Astrocyte (in vitro differentiated cells and primary cell): ENCODE data around the gene GOLPH3L. TPM values are rescaled to one million over a fixed set of nuclear protein-coding genes. Genes with fewer than 3 reads are reported as not detected.

Experiments
- DNase-seq: peaks from one replicate; pipeline ENCODE4 v3.0.0-alpha.2; 2010; ENCODE audit warnings: low read depth
- FAIRE-seq: peaks from 2 replicates; lab custom pipeline; 2011; peaks lifted over from hg19 to GRCh38; lab: Jason Lieb, UNC
- H2AFZ ChIP-seq: 2 replicates; pipeline ENCODE4 v1.6.0; 2012; ENCODE audit warnings: low read depth, low read length, inconsistent platforms
- H3K27ac ChIP-seq: 2 replicates; pipeline ENCODE4 v1.5.1; 2011; ENCODE audit warnings: low read depth, low read length, inconsistent platforms
- H3K27me3 ChIP-seq: 2 replicates; pipeline ENCODE4 v1.6.0; 2011; ENCODE audit warnings: low read length, inconsistent platforms; ENCODE audit not compliant: insufficient read depth
- H3K36me3 ChIP-seq: 2 replicates; pipeline ENCODE4 v1.5.1; 2011; ENCODE audit warnings: low read length, inconsistent platforms; ENCODE audit not compliant: insufficient read depth
- H3K4me1 ChIP-seq: 2 replicates; pipeline ENCODE4 v1.5.1; 2011; ENCODE audit warnings: low read length, inconsistent platforms; ENCODE audit not compliant: insufficient read depth
- H3K4me2 ChIP-seq: 2 replicates; pipeline ENCODE4 v1.6.0; 2012; ENCODE audit warnings: low read length, inconsistent platforms
- H3K4me3 ChIP-seq: 2 replicates; pipeline ENCODE4 v1.5.1; 2011; ENCODE audit warnings: low read depth, mild to moderate bottlenecking, low read length, inconsistent platforms; ENCODE audit not compliant: insufficient read depth
- H3K79me2 ChIP-seq: 2 replicates; pipeline ENCODE4 v1.6.0; 2012; ENCODE audit warnings: mild to moderate bottlenecking, low read length, inconsistent platforms; ENCODE audit not compliant: insufficient read depth
- H3K9ac ChIP-seq: 2 replicates; pipeline ENCODE4 v1.6.0; 2012; ENCODE audit warnings: mild to moderate bottlenecking, low read length, inconsistent platforms
- H3K9me3 ChIP-seq: 2 replicates; pipeline ENCODE4 v1.5.1; 2012; ENCODE audit warnings: low read depth, mild to moderate bottlenecking, low read length, inconsistent platforms; ENCODE audit not compliant: insufficient read depth
- H4K20me1 ChIP-seq: 2 replicates; pipeline ENCODE4 v1.6.0; 2012; ENCODE audit warnings: low read length, inconsistent platforms; ENCODE audit not compliant: insufficient read depth
- H3K27ac Mint-ChIP-seq: one replicate; pipeline ENCODE4 v1.8.0; 2021; ENCODE audit warnings: mild to moderate bottlenecking, mixed read lengths; ENCODE audit not compliant: unreplicated experiment
- H3K27me3 Mint-ChIP-seq: one replicate; pipeline ENCODE4 v1.8.0; 2021; ENCODE audit warnings: low read depth, mixed read lengths; ENCODE audit not compliant: unreplicated experiment
- H3K36me3 Mint-ChIP-seq: one replicate; pipeline ENCODE4 v1.8.0; 2021; ENCODE audit warnings: low read depth, mixed read lengths; ENCODE audit not compliant: unreplicated experiment
- H3K4me1 Mint-ChIP-seq: one replicate; pipeline ENCODE4 v1.8.0; 2021; ENCODE audit warnings: low read depth, mixed read lengths; ENCODE audit not compliant: unreplicated experiment
- H3K4me3 Mint-ChIP-seq: one replicate; pipeline ENCODE4 v1.8.0; 2021; ENCODE audit warnings: mild to moderate bottlenecking, moderate library complexity, mixed read lengths; ENCODE audit not compliant: unreplicated experiment
- H3K9me3 Mint-ChIP-seq: one replicate; pipeline ENCODE4 v1.8.0; 2021; ENCODE audit warnings: mild to moderate bottlenecking, mixed read lengths; ENCODE audit not compliant: unreplicated experiment
- EZH2 ChIP-seq: IDR thresholded peaks from 2 replicates; pipeline ENCODE4 v1.6.1; 2012; ENCODE audit warnings: mild to moderate bottlenecking, low read length, inconsistent platforms; ENCODE audit not compliant: insufficient read depth
- total RNA-seq: library from RNA; stranded (reverse); gene quantifications from 2 replicates; pipeline ENCODE4 v1.2.1, GENCODE V29; 2021
- TF ChIP-seq, protein P1 (sequence below): IDR thresholded peaks from 2 replicates; pipeline ENCODE4 v1.5.1; 2011; ENCODE audit warnings: low read depth, mild to moderate bottlenecking, inconsistent platforms, low read length, moderate library complexity; ENCODE audit not compliant: insufficient read depth

GOLPH3L gene
- total RNA-seq, 1 donor from 2014 or later = 20.9 TPM

DNA sequence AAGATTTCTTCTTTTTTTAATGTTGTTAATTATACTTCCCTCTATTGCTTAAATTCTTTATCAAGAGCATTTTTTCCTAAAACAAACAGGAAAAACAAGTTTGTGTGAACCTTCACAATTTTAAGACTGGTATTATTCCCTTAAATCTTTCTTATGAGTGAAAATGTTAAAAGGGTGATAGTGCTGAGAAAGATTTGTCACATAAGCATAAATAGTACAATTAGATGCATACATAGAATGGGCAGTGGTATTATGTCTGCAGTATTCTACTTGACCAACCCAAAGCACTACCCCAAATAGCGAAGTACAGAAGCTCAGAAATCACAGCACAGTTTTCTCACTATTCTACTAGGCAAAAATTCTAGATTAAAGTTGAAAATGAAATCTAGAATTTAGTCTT lies 18.0 kb downstream of the GOLPH3L start:
- DNase-seq (no peak), FAIRE-seq (no peak)
- no peaks in the 10 kb centered on the region for H3K4me1 ChIP-seq
- H3K27ac ChIP-seq = no peak overlapping the region
- Mint-ChIP-seq H3K27ac (no peak overlapping the region), H3K36me3 (peaks cover 8% of the 10 kb centered on the region), H3K9me3 (no peaks in the 10 kb centered on the region), H3K27me3 (no peaks in the 10 kb centered on the region), H3K4me1 (no peaks in the 10 kb centered on the region), H3K4me3 (no peak overlapping the region)
- no peaks in the 10 kb centered on the region for H3K27me3 ChIP-seq
- TF ChIP-seq, protein P1, sequence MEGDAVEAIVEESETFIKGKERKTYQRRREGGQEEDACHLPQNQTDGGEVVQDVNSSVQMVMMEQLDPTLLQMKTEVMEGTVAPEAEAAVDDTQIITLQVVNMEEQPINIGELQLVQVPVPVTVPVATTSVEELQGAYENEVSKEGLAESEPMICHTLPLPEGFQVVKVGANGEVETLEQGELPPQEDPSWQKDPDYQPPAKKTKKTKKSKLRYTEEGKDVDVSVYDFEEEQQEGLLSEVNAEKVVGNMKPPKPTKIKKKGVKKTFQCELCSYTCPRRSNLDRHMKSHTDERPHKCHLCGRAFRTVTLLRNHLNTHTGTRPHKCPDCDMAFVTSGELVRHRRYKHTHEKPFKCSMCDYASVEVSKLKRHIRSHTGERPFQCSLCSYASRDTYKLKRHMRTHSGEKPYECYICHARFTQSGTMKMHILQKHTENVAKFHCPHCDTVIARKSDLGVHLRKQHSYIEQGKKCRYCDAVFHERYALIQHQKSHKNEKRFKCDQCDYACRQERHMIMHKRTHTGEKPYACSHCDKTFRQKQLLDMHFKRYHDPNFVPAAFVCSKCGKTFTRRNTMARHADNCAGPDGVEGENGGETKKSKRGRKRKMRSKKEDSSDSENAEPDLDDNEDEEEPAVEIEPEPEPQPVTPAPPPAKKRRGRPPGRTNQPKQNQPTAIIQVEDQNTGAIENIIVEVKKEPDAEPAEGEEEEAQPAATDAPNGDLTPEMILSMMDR = no peak
- no peak for TF ChIP-seq EZH2
- no peak overlapping the region for H2AFZ ChIP-seq
- H3K9me3 ChIP-seq = no peaks in the 10 kb centered on the region
- H3K79me2 ChIP-seq = no peaks in the 10 kb centered on the region
- H3K36me3 ChIP-seq = no peaks in the 10 kb centered on the region
- H3K9ac ChIP-seq = no peak overlapping the region
- no peak overlapping the region for H3K4me3 ChIP-seq
- H4K20me1 ChIP-seq = peaks cover 4% of the 10 kb centered on the region
- no peak overlapping the region for H3K4me2 ChIP-seq

DNA sequence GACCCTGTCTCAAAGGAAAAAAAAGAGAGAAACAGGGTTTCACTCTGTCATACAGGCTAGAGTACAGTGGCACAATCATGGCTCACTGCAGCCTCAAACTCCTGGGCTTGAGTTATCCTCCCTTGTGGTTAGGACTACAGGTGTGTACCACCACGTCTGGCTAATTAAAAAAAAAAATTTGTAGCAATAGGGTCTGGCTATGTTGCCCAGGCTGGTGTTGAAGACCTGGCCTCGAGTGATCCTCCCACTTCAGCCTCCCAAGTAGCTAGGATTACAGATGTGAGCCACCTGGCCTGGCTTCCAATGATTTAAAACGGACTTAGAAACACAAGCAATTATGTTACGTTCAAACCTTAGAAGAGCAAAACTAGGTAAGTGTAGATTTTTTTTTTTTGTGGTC lies 22.1 kb downstream of the GOLPH3L start:
- no peaks in the 10 kb centered on the region for H3K79me2 ChIP-seq
- Mint-ChIP-seq H3K4me1 (no peaks in the 10 kb centered on the region), H3K27ac (no peak overlapping the region), H3K36me3 (peaks cover 8% of the 10 kb centered on the region), H3K9me3 (no peaks in the 10 kb centered on the region), H3K4me3 (no peak overlapping the region), H3K27me3 (no peaks in the 10 kb centered on the region)
- H2AFZ ChIP-seq = no peak overlapping the region
- H3K36me3 ChIP-seq = no peaks in the 10 kb centered on the region
- no peak overlapping the region for H3K4me3 ChIP-seq
- no peak overlapping the region for H3K27ac ChIP-seq
- no peak for DNase-seq
- no peaks in the 10 kb centered on the region for H3K27me3 ChIP-seq
- TF ChIP-seq, protein P1 = no peak
- TF ChIP-seq EZH2 = no peak
- no peak for FAIRE-seq
- peaks cover 4% of the 10 kb centered on the region for H4K20me1 ChIP-seq
- H3K4me1 ChIP-seq = no peaks in the 10 kb centered on the region
- H3K9ac ChIP-seq = no peak overlapping the region
- no peaks in the 10 kb centered on the region for H3K9me3 ChIP-seq
- H3K4me2 ChIP-seq = no peak overlapping the region

DNA sequence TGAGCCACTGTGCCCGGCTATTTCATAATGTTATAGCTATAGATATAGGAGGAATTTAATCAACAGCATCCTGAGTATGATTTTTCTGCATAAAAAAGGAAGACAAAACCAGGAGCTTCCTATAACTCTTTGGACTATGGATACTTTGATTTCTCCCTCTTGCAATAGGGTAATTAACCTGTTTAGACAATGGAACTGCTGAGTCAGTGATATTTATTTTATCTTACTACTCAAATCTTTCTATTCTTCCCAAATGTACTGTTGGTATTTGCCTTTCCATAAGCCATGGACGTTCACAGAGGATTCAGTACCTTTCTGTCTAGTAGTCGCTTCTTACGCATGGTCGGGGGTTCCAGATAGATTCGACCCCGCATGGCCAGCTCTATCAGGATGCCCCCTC lies 33.6 kb downstream of the GOLPH3L start:
- Mint-ChIP-seq H3K4me1 (no peaks in the 10 kb centered on the region), H3K27ac (no peak overlapping the region), H3K4me3 (no peak overlapping the region), H3K27me3 (no peaks in the 10 kb centered on the region), H3K9me3 (no peaks in the 10 kb centered on the region), H3K36me3 (peaks cover 11% of the 10 kb centered on the region)
- Histone ChIP-seq H3K4me1 (no peaks in the 10 kb centered on the region), H3K4me2 (no peak overlapping the region), H3K27ac (no peak overlapping the region), H3K27me3 (no peaks in the 10 kb centered on the region), H2AFZ (no peak overlapping the region), H4K20me1 (no peaks in the 10 kb centered on the region), H3K79me2 (no peaks in the 10 kb centered on the region), H3K9ac (no peak overlapping the region), H3K4me3 (no peak overlapping the region), H3K36me3 (peaks cover 8% of the 10 kb centered on the region), H3K9me3 (no peaks in the 10 kb centered on the region)
- no peak for FAIRE-seq
- DNase-seq = no peak
- TF ChIP-seq EZH2 = no peak
- TF ChIP-seq, protein P1 = no peak
